Keratinocyte (primary cell): ENCODE data around the gene MIB2. TPM values are rescaled to one million over a fixed set of nuclear protein-coding genes. Genes with fewer than 3 reads are reported as not detected.

Experiments
- DNase-seq: peaks from one replicate; pipeline ENCODE4 v3.0.0-alpha.2; 2011; ENCODE audit warnings: low read depth, missing footprints, low spot score
- FAIRE-seq: peaks from 2 replicates; lab custom pipeline; 2011; peaks lifted over from hg19 to GRCh38; lab: Jason Lieb, UNC
- H2AFZ ChIP-seq: 2 replicates; pipeline ENCODE4 v1.6.0; 2012; ENCODE audit warnings: low read length, control low read depth, inconsistent platforms; ENCODE audit not compliant: control insufficient read depth
- H3K27ac ChIP-seq: 2 replicates; pipeline ENCODE4 v1.5.1; 2011; ENCODE audit warnings: low read length; ENCODE audit not compliant: control insufficient read depth, insufficient read depth
- H3K27me3 ChIP-seq: 3 replicates; pipeline ENCODE4 v1.6.0; 2011; ENCODE audit warnings: low read length; ENCODE audit not compliant: control insufficient read depth, insufficient read depth; ENCODE audit errors: extremely low read depth
- H3K36me3 ChIP-seq, 2 experiments: 2 replicates in 1 of 2; 3 replicates in 1 of 2; pipeline ENCODE4 v1.5.1; 2011; ENCODE audit warnings: low read length in 2 of 2, mild to moderate bottlenecking in 1 of 2; ENCODE audit not compliant: control insufficient read depth in 2 of 2, insufficient read depth in 2 of 2; ENCODE audit errors: extremely low read depth in 1 of 2
- H3K4me1 ChIP-seq: 3 replicates; pipeline ENCODE4 v1.5.1; 2011; ENCODE audit warnings: low read length; ENCODE audit not compliant: control insufficient read depth, insufficient read depth; ENCODE audit errors: extremely low read depth
- H3K4me2 ChIP-seq: 3 replicates; pipeline ENCODE4 v1.6.0; 2011; ENCODE audit warnings: low read depth, low read length; ENCODE audit not compliant: control insufficient read depth, insufficient read depth; ENCODE audit errors: extremely low read depth
- H3K4me3 ChIP-seq, 3 experiments: fragments of 200-600 bp in 1 of 3; sonication (generic) in 1 of 3; 2 replicates in 2 of 3; 3 replicates in 1 of 3; pipeline ENCODE4 v1.5.1; 2011 to 2016; ENCODE audit warnings: low read length in 3 of 3, mild to moderate bottlenecking in 3 of 3, control low read depth in 2 of 3, inconsistent platforms in 1 of 3, low read depth in 1 of 3, mixed read lengths in 1 of 3, mixed run types in 1 of 3, moderate library complexity in 1 of 3; ENCODE audit not compliant: control insufficient read depth in 2 of 3, insufficient read depth in 2 of 3; ENCODE audit errors: extremely low read depth in 1 of 3
- H3K79me2 ChIP-seq: 2 replicates; pipeline ENCODE4 v1.6.0; 2012; ENCODE audit warnings: low read length; ENCODE audit not compliant: control insufficient read depth, insufficient read depth
- H3K9ac ChIP-seq: 3 replicates; pipeline ENCODE4 v1.6.0; 2011; ENCODE audit warnings: low read length; ENCODE audit not compliant: control insufficient read depth, insufficient read depth; ENCODE audit errors: extremely low read depth
- H3K9me1 ChIP-seq: 3 replicates; pipeline ENCODE4 v1.6.0; 2011; ENCODE audit warnings: low read length; ENCODE audit not compliant: control insufficient read depth, insufficient read depth; ENCODE audit errors: extremely low read depth
- H3K9me3 ChIP-seq: 2 replicates; pipeline ENCODE4 v1.5.1; 2012; ENCODE audit warnings: low read depth, low read length; ENCODE audit not compliant: control insufficient read depth
- H4K20me1 ChIP-seq: 3 replicates; pipeline ENCODE4 v1.6.0; 2011; ENCODE audit warnings: low read length; ENCODE audit not compliant: control insufficient read depth, insufficient read depth; ENCODE audit errors: extremely low read depth
- EZH2 ChIP-seq: IDR thresholded peaks from one replicate; pipeline ENCODE4 v1.6.1; 2012; ENCODE audit warnings: inconsistent platforms, mild to moderate bottlenecking, low read length, moderate library complexity
- dilution Hi-C: fragments of 300-500 bp; cut with MboI; formaldehyde crosslinking; loops from one replicate; pipeline ENCODE4 v1.7.0; 2020; ENCODE audit warnings: low sequenced_read_pairs; ENCODE audit not compliant: extremely low pct_ligation_motif_present
- polyA plus RNA-seq, 5 experiments: library from polyadenylated mRNA; depleted of rRNA in 3 of 5; stranded (reverse) in 3 of 5; stranded (forward) in 1 of 5; unstranded in 1 of 5; fragments of >200 nt; gene quantifications; 1 replicate in 1 of 5; 2 replicates in 3 of 5; 3 replicates in 1 of 5; pipeline versions ENCODE4 v1.2.1 to v1.2.3, GENCODE V29; 2011 to 2012; ENCODE audit warnings: missing spikeins in 2 of 5, low read depth in 1 of 5, low replicate concordance in 1 of 5
- TF ChIP-seq, protein P1 (sequence below), 3 experiments: IDR thresholded peaks in 1 of 3; conservative IDR thresholded peaks in 1 of 3; optimal IDR thresholded peaks in 1 of 3; 2 replicates in 2 of 3; 3 replicates in 1 of 3; pipeline versions ENCODE3 to v1.5.1; 2011; ENCODE audit warnings: low read length in 3 of 3, mild to moderate bottlenecking in 3 of 3, moderate library complexity in 2 of 3, control low read depth in 1 of 3, inconsistent platforms in 1 of 3; ENCODE audit not compliant: insufficient read depth in 2 of 3; ENCODE audit errors: extremely low read depth in 1 of 3

MIB2 gene
- polyA plus RNA-seq, 1 donor (not counting 4 experiments of a cell fraction or from before 2014, with no cell fraction given): 13.9 TPM

DNA sequence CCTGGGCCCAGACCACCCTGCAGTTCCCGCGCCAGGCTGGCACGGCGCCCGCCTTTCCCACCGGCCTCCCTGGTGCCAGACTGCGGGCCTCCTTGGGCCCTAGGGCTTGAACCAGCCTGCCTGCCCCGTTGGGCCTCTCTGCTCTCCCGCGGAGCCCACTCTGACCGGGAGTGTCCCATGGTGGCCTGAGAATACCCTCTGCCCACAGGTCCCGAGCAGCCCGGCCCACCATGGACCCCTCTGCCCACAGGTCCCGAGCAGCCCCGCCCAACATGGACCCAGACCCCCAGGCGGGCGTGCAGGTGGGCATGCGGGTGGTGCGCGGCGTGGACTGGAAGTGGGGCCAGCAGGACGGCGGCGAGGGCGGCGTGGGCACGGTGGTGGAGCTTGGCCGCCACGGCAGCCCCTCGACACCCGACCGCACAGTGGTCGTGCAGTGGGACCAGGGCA, 7.9 kb downstream of the MIB2 start:
- no peaks in the 10 kb centered on the region for H4K20me1 ChIP-seq

DNA sequence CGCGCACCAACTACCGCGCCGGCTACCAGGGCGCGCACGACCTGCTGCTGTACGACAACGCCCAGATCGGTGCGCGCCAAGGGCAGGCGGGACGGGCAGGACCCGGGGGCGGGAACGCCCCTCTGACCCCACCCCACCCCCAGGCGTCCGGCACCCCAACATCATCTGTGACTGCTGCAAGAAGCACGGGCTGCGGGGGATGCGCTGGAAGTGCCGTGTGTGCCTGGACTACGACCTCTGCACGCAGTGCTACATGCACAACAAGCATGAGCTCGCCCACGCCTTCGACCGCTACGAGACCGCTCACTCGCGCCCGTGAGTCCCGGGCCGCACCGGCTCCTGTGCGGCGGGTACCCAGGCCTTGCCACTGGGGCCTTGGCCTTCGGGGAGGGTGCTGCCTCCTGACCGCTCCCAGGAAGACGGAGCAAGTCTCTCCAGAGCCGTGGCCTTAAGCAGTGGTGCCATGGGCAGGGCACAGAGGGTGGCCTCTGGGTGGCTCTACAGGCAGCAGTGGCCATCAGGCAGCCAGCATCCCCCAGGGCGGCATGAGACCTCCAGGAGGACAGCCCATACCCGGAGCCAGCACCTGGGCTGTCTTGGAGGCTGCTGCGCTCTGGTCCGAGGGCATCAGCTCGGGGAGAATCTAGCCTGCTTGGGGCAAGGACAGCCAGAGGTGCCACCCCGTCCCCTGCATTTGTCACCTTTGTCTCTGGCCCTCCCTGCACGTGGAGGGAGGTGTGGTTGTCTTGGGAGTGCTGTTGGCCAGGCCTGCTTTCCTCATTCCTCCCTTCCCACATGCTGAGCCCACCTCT, 8.5 kb downstream of the MIB2 start:
- Histone ChIP-seq H3K9me1 (no peaks in the 10 kb centered on the region), H3K4me3 (no peak overlapping the region), H2AFZ (no peak overlapping the region), H3K79me2 (no peaks in the 10 kb centered on the region), H3K36me3 (no peaks in the 10 kb centered on the region), H4K20me1 (no peaks in the 10 kb centered on the region), H3K4me1 (peaks cover 16% of the 10 kb centered on the region), H3K9me3 (no peaks in the 10 kb centered on the region), H3K4me2 (no peak overlapping the region), H3K27ac (no peak overlapping the region), H3K27me3 (no peaks in the 10 kb centered on the region), H3K9ac (no peak overlapping the region)
- FAIRE-seq (no peak), DNase-seq (no peak)
- dilution Hi-C loops: no loop called here
- TF ChIP-seq EZH2: no peak
- TF ChIP-seq, protein P1, sequence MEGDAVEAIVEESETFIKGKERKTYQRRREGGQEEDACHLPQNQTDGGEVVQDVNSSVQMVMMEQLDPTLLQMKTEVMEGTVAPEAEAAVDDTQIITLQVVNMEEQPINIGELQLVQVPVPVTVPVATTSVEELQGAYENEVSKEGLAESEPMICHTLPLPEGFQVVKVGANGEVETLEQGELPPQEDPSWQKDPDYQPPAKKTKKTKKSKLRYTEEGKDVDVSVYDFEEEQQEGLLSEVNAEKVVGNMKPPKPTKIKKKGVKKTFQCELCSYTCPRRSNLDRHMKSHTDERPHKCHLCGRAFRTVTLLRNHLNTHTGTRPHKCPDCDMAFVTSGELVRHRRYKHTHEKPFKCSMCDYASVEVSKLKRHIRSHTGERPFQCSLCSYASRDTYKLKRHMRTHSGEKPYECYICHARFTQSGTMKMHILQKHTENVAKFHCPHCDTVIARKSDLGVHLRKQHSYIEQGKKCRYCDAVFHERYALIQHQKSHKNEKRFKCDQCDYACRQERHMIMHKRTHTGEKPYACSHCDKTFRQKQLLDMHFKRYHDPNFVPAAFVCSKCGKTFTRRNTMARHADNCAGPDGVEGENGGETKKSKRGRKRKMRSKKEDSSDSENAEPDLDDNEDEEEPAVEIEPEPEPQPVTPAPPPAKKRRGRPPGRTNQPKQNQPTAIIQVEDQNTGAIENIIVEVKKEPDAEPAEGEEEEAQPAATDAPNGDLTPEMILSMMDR (optimal IDR thresholded peaks at IDR 0.05 in 1 of 3, IDR thresholded peaks at IDR 0.05 in 1 of 3, conservative IDR thresholded peaks at IDR 0.05 in 1 of 3; ENCODE audit: extremely low read depth in 1 of 3, insufficient read depth in 2 of 3, low read length in 3 of 3): no peak

More for the DNA sequence above, 7.9 kb downstream of the MIB2 start:
- Histone ChIP-seq H3K4me2 (no peak overlapping the region), H2AFZ (no peak overlapping the region), H3K4me1 (peaks cover 9% of the 10 kb centered on the region), H3K9me3 (no peaks in the 10 kb centered on the region), H3K9ac (no peak overlapping the region), H3K27me3 (no peaks in the 10 kb centered on the region), H3K4me3 (no peak overlapping the region), H3K9me1 (no peaks in the 10 kb centered on the region), H3K27ac (no peak overlapping the region), H3K36me3 (no peaks in the 10 kb centered on the region), H3K79me2 (no peaks in the 10 kb centered on the region)
- FAIRE-seq: no peak
- TF ChIP-seq EZH2: no peak
- TF ChIP-seq, protein P1 (optimal IDR thresholded peaks at IDR 0.05 in 1 of 3, IDR thresholded peaks at IDR 0.05 in 1 of 3, conservative IDR thresholded peaks at IDR 0.05 in 1 of 3; ENCODE audit: extremely low read depth in 1 of 3, insufficient read depth in 2 of 3, low read length in 3 of 3): no peak
- DNase-seq: no peak
- dilution Hi-C loops: no loop called here
